CD4-positive, alpha-beta T cell treated with Interleukin-6 for 4 hours (primary cell): ENCODE results near the gene CAPZA2.
"Not testable (repeated sequence)": the region's sequence is repeated elsewhere in the genome, so short reads cannot be mapped to it uniquely, and the experiment has no call there.

Experiments
- DNase-seq: peaks from one replicate; pipeline ENCODE4 v3.0.0-alpha.2; 2020; ENCODE audit warnings: mixed read lengths

The CAPZA2 gene

DNA sequence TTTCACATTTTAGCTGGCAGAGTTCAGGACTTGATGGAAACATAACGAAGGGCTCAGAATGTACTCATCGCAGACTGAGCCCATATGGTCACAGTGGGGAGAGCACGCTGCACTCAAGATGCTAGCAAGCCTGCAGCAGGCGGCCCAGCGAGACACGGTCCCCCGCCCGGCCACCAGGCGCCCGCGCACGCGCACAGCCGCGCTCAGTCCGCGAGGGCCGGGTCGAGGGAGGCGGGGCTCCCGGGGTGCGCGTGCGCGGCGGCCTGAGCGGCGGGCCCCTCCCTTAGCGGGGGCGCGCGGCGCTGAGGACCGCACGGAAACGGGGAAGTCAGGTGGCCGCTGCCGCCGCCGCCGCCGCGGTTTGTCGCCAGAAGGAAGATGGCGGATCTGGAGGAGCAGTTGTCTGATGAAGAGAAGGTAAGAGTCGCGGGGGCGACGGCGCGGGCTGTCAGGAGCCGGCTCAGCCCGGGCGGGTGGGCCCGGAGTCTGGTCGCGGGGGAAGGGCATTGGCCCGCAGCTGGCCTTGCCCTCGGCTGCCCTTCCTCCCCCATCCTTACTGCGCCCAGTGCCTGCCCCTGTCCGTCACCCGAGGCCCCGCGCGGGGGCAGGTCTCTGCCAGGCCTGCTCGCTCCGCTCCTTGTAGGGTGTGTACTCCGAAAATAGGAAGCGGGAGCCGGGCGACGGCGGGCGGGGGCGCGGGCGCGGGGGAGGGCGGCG is at the start of gene CAPZA2:
CAPZA2 (plus strand) TSS at position 354 of the 717 bp plus-strand sequence; CDS start at position 379, 25 bp downstream.
- peak; percentile 96 for DNase-seq

DNA sequence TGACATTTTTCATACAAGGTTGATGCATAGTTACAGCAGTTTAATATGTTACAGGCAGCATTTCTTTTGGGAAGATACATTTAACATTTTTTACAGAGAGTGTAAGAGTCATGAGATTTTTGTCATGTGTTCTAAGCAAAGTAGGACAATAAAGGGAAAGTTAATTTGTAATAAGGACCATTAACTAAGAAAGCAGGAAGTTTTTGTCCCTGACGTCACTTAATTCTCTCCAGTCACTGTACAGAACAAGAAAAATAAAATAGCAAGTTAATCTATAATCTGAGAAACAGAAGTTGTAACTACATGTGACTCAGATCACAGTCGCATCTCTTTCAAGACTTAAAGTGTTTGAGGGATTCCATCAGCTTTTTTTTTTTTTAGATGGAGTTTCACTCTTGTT is 49.5 kb upstream of the CAPZA2 start:
- DNase-seq: no peak

DNA sequence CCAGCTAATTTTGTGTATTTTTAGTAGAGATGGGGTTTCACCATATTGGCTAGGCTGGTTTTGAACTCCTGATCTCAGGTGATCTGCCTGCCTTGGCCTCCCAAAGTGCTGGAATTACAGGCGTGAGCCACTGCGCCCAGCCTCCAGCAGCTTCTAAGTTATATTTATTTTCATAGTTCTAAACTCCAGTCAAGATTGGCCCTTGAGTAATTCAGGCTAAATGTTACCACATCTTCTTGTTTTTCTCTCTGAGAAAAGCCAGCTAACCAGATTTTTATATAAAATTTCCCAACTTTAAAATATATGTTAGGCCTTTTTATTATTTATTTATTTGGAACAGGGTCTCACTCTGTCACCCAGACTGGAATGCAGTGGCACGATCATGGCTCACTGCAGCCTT is 49.0 kb upstream of the CAPZA2 start:
- DNase-seq: not testable (repeated sequence)

DNA sequence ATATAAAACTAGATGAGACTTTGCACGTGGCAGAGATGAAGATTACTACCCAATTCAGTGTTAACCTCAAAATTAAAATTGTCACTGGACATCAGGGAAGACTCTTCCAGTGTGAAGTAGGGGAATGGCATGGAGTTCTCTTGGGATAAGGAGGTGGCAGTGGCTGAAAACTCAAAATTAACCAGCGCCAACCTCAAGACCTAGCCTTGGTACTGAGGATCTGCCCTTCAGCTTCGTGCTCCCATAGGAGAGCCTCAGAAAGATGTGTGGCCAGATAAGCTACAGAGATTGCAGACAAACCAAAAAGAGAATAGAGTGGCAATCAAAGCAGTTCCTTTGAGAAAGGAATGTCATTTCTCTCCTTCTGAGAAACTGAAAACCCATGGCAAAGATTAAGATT is 47.3 kb upstream of the CAPZA2 start:
- DNase-seq: no peak

DNA sequence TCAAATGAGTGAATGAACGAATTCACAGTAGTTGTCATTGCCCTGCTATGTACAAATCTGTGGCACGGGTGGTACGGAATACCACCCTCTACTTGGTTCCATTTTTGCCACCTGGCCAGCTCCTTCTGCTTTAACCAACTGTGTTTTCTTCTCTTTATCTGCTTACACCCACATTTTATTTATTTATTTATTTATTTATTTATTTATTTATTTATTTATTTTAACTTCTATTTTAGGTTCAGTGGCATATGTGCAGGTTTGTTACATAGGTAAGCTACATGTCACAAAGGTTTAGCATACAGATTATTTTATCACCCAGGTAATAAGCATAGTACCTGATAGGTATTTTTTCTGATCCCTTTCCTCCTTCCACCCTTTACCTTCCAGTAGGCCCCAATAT is 42.2 kb upstream of the CAPZA2 start:
- DNase-seq: no peak

DNA sequence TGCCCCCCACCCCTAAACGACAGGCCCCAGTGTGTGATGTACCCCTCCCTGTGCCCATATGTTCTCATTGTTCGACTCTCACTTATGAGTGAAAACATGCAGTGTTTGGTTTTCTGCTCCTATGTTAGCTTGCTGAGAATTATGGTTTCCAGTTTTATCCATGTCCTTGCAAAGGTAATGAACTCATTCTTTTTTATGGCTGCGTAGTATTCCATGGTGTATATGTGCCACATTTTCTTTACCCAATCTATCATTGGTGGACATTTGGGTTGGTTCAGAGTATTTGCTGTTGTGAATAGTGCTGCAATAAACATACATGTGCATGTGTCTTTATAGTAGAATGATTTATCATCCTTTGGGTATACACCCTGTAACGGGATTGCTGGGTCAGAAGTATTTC is 40.7 kb upstream of the CAPZA2 start:
- DNase-seq: not testable (repeated sequence)

DNA sequence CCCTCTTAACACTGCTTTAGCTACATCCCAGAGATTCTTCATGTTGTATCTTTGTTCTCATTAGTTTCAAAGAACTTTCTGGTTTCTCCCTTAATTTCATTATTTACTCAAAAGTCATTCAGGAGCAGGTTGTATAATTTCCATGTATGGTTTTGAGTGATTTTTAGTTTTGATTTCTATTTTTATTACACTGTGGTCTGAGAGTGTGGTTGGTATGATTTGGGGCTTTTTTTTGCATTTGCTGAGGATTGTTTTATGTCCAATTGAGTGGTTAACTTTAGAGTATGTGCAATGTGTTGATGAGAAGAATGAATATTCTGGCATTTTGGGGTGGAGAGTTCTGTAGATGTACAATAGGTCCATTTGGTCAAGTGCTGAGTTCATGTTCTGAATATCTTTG is 37.9 kb upstream of the CAPZA2 start:
- DNase-seq: no peak

DNA sequence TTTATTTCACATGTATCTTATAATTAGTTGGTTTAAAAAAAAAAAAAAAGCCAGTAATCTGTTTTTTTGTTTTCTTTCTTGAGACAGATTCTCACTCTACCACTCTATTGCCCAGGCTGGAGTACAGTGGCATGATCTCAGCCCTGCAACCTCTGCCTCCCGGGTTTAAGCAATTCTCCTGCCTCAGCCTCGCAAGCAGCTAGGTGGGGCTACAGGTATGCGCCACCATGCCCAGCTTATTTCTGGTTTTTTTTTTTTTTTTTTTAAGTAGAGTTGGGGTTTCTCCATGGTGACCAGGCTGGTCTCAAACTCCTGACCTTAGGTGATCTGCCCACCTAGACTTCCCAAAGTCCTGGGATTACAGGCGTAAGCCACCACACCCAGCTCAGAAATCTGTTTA is 34.1 kb upstream of the CAPZA2 start:
- DNase-seq: no peak

DNA sequence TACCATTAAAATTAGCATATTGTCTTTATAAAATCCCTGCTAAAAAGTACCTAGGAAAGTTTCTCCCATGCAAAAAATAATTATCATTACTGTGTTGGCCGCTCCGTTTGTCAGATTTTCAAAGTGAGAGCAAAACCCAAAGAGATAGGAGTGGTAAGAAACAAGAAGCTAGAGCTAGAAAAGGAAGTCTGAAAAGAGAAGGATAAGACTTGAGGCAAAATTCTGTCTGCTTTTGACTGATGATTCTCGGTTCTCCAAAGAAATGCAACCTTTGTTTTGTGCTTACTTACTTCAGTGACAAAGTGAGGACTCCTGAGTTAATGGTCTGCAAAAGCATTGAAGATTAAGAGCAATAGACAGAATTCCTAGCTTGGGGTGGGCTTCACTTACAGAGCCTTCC is 33.3 kb upstream of the CAPZA2 start:
- DNase-seq: no peak

DNA sequence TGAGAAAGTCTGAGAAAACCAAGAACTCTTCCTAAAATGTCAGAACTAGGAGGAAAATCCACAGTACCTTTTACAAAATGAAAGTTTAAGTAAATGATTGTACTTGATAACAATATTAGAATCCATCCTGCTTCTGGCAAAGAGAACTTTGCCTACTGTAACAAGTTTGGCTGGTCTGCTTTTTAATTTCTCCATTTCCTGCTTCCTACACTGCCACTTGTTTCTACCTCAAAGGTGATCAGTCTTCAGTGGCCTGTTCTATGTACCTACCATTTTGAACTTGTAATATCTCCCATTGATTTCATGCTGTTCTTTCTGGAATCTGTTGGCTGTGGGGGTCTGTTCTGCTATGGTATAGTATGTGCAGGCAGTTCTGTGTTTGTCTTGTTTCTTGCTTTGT is 32.9 kb upstream of the CAPZA2 start:
- no peak for DNase-seq

DNA sequence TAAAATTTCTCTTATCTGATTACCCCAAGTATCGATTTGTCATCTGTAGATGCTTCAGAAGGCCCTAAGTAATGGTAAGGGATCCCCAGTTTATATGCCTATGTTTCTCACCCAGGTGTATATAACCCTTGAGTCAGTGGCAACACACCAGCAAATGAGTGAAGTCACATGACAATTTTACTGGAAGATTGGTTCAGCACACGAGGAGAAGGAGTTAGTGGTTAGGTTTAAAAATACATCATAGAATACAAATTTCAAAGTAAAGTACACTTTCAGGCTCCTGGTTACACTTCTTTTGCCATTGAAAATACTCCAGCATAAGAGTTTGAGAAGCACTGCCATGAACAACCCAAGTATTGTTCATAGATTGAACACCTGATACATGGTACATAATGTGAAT is 29.7 kb upstream of the CAPZA2 start:
- DNase-seq: no peak

DNA sequence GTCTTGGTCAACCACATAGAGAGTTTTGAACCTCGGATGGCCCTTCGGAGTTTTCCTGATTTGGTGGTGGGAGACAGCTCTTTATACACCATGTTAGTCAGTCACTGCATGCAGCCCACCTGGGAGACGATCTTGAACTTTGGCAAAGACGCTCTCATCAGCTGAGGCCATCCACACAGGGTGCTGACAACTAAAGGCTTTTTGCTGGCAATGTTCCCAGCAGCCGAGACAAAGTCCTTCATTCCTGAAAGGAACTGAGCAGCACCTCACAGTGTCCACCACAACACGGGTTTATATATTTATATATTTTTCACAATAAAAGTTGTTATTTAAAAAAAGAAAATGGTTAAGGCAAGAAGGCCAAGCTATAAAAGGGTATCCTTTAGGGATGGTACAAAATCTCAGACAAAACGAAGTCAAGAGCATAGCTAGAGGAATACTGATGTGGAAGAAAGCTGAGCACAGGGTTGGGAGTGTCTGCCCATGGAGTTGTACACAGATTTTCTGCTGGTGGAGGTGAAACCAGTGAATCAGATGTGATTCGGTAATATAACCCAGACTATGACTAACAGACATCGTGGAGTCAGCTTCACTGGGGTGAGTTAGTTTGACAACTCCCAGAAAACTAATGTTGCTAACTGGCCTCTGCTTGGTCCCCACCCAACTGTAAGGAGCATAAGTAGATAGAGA is 27.4 kb upstream of the CAPZA2 start:
- no peak for DNase-seq

DNA sequence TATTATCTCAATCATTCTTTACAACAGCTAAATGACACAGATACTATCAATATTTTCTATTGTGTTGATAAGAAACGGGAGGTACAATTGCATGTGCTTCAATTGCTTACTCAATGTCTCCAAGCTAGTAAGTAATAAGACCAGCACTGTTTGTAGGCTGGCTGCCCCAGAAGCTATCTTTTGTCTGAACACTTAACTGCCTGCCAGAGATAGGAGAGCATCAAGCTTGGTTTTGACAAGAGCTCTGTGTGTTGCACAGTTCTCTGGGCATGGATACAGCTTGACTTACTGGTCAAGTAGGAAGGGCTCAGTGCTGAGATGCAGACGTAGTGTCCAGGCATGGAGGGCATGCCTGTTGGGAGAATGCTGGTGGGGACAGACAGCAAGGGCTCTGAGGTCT is 26.3 kb upstream of the CAPZA2 start:
- no peak for DNase-seq

DNA sequence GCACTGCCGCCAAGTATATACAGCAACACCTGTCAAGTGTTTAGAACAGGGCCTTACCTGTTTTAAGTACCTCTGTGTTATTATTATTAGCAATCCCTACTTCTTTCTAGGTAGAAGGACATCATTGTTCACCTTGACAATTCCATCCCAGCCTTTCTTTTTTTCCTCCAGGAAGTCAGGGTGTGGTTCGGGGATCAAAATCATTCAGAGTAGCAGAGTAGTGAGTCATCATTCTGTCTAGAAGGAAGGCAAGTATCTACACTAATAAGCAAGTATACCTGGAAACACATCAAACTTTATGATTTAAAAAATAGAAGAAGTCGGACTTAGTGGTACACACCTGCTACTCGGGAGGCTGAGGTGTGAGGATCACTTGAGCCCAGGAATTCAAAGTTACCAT is 25.5 kb upstream of the CAPZA2 start:
- DNase-seq: no peak

DNA sequence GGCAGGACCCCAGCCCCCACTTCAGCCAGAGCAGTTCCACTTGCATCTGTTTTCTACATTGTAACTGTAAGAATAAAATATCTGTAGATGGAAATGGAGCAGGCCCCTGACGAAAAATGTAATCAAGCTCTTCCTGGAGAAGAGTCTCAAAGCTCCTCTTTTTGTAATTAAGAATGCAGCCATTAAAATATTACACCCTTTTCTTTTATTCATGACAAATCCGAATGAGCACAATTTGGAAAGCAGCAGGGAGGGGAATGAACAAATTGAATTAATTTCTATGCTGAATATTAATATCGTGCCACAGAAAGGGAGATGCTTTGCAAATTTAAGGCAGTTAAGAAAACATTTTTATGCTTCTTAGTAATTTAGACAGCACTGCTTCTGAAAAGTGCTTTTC is 24.8 kb upstream of the CAPZA2 start:
- no peak for DNase-seq

DNA sequence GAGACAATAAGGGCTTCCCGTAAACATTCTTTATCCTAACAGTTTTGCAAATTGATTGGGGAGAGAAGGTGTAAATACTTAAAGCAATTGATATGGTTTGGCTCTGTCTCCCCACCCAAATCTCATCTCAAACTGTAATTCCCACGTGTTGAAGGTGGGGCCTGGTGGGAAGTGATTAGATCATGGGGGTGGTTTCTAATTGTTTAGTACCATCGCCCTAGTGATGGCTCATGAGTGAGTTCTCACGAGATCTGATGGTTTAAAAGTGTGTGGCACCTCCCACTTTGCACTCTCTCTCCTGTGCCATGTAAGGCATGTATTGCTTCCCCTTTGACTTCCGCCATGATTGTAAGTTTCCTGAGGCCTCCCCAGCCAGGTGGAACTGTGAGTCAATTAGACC is 22.1 kb upstream of the CAPZA2 start:
- DNase-seq: no peak

DNA sequence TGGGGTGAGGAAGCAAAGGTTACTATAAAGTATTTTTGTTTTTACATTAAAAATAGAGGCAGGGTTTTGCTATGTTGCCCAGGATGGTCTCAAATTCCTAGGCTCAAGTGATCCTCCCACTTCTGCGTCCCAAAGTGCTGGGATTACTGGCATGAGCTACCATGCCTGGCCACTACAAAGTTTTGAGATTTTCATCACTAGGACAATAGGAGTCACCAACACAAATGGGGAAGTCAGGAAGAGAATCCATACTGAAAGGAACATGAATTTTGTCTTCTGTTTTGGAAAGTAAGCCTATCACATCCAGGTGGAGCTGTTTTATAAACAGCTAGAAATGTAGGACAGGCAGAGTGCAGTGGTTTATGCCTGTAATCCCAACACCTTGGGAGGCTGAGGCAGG is 20.0 kb upstream of the CAPZA2 start:
- DNase-seq: no peak

DNA sequence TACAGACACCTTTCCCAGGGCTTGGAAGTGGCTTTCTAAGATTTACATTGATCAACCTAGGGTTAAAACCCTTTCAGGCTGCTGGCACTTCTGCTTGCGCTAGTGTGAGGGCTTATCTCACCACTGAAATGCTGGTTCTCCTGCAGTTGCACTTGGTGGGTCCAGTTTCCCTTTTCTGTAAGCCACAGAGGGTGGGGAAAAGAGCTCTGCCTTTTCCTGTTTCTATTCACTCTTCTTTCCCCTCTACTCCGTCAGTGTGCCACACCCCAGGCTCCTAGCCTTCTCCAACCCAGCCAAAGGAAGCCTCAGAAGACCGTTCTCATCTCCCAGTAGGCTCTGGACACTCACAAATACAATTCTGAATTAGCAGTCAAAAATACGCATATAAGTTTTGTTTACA is 19.0 kb upstream of the CAPZA2 start:
- DNase-seq: no peak

DNA sequence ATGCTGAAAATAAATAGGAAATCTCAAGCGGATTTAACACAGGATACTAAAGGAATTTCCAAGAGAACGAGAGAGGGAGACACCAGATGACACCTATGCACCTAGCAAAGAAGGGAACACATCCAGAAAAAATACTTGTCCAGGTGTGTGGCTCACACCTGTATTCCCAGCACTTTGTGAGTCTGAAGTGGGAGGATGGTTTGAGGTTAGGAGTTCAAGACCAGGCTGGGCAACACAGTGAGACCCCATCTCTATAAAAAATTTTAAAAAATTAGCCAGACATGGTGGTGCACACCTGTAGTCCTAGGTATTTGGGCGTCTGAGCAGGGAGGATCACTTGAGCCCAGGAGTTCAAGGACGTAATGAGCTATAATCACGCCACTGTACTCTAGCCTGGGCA is 11.2 kb upstream of the CAPZA2 start:
- DNase-seq: no peak

DNA sequence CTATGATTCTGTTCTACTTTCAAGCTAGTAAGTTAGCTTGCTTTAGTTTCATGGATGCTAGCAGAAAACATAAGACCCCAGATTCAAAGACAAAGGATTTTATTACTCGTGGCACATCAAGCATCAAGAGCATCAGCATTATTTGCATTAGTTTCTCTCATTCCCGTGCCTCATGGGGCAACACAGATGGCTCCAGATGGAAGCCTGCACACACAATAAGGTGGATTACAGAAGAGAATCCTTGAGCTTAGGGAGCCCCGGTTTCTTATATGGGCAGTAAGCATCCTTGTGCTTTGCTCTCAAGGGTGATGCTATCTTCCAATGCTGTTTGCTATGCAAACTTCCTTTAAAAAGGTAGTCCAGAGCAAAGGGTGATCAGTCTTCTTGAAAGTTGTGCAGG is 10.7 kb upstream of the CAPZA2 start:
- DNase-seq: no peak

DNA sequence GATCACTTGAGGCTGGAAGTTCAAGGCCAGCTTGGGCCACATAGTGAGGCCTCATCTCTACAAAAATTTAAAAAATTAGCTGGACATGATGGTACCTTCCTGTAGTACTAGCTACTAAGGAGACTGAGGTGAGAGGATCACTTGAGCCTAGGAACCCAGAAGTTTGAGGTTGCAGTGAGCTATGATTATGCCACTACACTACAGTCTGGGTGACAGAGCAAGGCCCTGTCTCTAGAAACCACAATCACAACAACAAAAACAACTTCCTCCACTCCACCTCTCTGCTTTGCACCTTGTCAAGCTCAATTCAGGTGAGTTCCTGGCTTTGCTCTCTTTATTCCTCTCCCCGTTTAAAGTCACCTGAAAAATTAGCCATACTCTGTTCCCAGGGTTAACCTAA is 8.3 kb upstream of the CAPZA2 start:
- no peak for DNase-seq

DNA sequence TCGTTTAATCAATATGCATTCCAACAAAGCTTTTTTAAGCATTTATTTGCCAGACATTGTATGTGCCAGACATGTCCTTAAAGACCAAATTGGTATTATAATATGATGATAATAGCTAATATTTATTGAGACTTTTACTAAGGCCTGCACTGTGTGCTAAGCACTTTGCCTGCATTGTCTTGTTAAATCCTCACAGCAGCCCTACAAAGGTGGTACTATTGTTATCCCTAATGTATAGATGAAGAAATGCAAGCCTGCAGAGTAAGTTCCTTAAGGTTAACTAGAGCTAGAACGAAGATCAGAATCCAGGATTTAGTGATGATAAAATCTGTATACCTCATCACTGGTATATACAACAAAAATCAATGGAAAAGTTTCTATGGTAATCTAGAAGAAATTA is 5.3 kb upstream of the CAPZA2 start:
- DNase-seq: no peak

DNA sequence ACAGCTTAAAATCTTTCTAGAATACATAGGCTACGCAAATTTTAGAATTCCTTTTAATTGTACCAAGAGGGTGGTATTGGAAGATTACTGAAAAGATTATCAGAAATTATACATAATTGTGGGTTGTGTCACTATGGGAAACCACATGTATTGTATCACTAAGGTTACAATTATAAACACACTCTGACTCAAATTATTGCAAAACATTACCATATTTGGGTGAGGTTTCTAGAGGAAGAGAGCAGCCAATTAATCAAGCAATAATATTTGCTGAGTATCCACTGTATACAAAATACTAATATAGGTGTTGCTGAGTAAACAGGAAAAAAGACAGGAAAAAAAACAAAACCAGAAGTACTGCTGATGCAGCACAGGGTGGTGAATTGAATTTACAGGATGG is 3.1 kb upstream of the CAPZA2 start:
- no peak for DNase-seq

DNA sequence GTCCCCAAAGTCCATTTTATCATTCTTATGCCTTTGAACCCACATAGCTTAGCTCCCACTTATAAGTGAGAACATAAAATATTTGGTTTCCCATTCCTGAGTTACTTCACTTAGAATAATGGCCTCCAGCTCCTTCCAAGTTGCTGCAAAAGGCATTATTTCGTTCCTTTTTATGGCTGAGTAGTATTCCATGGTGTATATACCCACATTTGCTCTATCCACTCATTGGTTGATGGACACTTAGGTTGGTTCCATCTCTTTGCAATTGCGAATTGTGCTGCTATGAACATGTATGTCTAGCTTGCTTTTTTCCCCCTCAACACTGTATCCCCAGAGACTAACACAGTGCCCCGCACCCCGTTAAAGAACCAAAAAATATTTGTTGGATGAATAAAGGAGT is 670 bp upstream of the CAPZA2 start:
- no peak for DNase-seq
